HG03175 (cell line): ENCODE data around the gene DMBT1.

Source experiments
- ATAC-seq: cut with Tn5 transposase; IDR thresholded peaks from one replicate; pipeline ENCODE4 v1.9.1; 2021; ENCODE audit warnings: mild to moderate bottlenecking, moderate library complexity; ENCODE audit not compliant: unreplicated experiment

Gene DMBT1

GRCh38 chr10:122560279-122560804, at the start of gene DMBT1:
Gene DMBT1 (plus strand): TSS chr10:122560754. CDS start chr10:122560771, 17 bp downstream.
- no peak for ATAC-seq

GRCh38 chr10:122513053-122513452, 47.5 kb upstream of the DMBT1 start:
- ATAC-seq: no peak

GRCh38 chr10:122514045-122514840, 46.3 kb upstream of the DMBT1 start:
- ATAC-seq: no peak

- no peak for ATAC-seq
These were observed 45.5 kb upstream of the DMBT1 start for GRCh38 chr10:122515022-122515424.

GRCh38 chr10:122515588-122516231, 44.8 kb upstream of the DMBT1 start:
- no peak for ATAC-seq

GRCh38 chr10:122516734-122517133, 43.8 kb upstream of the DMBT1 start:
- no peak for ATAC-seq

- ATAC-seq: no peak
These were observed 41.4 kb upstream of the DMBT1 start for GRCh38 chr10:122519144-122519543.

- ATAC-seq: no peak
These were observed 40.7 kb upstream of the DMBT1 start for GRCh38 chr10:122519873-122520272.

- ATAC-seq: no peak
These were observed 39.5 kb upstream of the DMBT1 start for GRCh38 chr10:122521011-122521410.

GRCh38 chr10:122524811-122525210, 35.7 kb upstream of the DMBT1 start:
- ATAC-seq: no peak

GRCh38 chr10:122525788-122526187, 34.8 kb upstream of the DMBT1 start:
- ATAC-seq: no peak

GRCh38 chr10:122526892-122527291, 33.7 kb upstream of the DMBT1 start:
- no peak for ATAC-seq

GRCh38 chr10:122530177-122530576, 30.4 kb upstream of the DMBT1 start:
- no peak for ATAC-seq

- ATAC-seq: no peak
These were observed 29.3 kb upstream of the DMBT1 start for GRCh38 chr10:122531261-122531660.

GRCh38 chr10:122531939-122532338, 28.6 kb upstream of the DMBT1 start:
- no peak for ATAC-seq

- no peak for ATAC-seq
These were observed 27.8 kb upstream of the DMBT1 start for GRCh38 chr10:122532601-122533296.

- no peak for ATAC-seq
These were observed 23.0 kb upstream of the DMBT1 start for GRCh38 chr10:122537545-122537944.

GRCh38 chr10:122541541-122542002, 19.0 kb upstream of the DMBT1 start:
- no peak for ATAC-seq

- no peak for ATAC-seq
These were observed 16.7 kb upstream of the DMBT1 start for GRCh38 chr10:122543676-122544445.

GRCh38 chr10:122544493-122544892, 16.1 kb upstream of the DMBT1 start:
- no peak for ATAC-seq

GRCh38 chr10:122546242-122546641, 14.3 kb upstream of the DMBT1 start:
- ATAC-seq: no peak
